Brain microvascular endothelial cell (primary cell): ENCODE results near the gene ID2.

ENCODE experiments used
- DNase-seq: peaks from one replicate; pipeline ENCODE4 v3.0.0-alpha.2; 2020
- H3K27ac ChIP-seq: fragments of 250-450 bp; sonication (Bioruptor Pico); 2 replicates; pipeline ENCODE4 v1.5.1; 2020; ENCODE audit warnings: mild to moderate bottlenecking, moderate library complexity
- H3K27me3 ChIP-seq: fragments of 250-450 bp; sonication (Bioruptor Pico); replicated peaks from 2 replicates; pipeline ENCODE4 v1.5.1; 2020; ENCODE audit warnings: mild to moderate bottlenecking
- H3K36me3 ChIP-seq: fragments of 250-450 bp; sonication (Bioruptor Pico); replicated peaks from 2 replicates; pipeline ENCODE4 v1.5.1; 2020; ENCODE audit warnings: mild to moderate bottlenecking
- H3K4me3 ChIP-seq: 2 replicates; pipeline ENCODE4 v1.5.1; 2011; ENCODE audit warnings: low read depth, mild to moderate bottlenecking, control low read depth, low read length, moderate library complexity
- in situ Hi-C: cut with HindIII; loops from 2 replicates; pipeline ENCODE4 v1.10.0; 2017; ENCODE audit warnings: low sequenced_read_pairs, low pct_ligation_motif_present
- TF ChIP-seq, protein P1 (sequence below): IDR thresholded peaks from 2 replicates; pipeline ENCODE4 v1.5.1; 2011; ENCODE audit warnings: low read depth, mild to moderate bottlenecking, moderate library complexity, low read length, control low read depth, inconsistent platforms; ENCODE audit errors: missing control alignments

The ID2 gene

DNA sequence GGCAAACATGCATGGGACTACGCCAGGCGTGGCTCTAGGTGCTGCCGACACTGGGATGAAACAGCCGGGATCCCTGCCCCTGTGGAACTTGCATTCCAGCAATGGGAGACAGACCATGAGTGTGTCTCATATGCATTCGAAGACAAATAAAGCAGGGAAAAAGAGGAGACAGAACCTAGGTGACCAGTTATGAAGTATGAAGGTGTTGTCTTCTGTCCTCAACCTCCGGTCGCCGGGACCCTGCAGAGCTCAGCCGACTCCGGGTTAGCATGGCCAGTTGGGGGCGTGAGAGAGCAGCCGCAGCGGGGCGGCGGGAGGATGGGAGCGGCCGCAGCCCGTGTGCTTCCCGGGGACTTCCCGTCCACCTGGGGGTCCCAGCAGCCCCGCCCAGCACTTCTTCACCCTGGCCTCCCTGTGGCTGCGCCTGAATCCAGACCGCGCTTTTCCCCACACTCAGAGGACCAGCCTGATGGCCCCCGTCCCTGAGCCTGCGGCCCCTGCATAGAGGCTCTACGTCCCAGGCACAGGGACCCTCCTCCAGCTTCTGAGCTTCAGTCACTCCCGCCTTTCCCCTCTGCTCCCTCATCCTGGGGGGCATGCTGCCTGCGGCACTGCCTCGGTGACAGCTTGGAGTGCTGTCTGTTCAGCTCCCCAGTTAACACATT is 11.4 kb downstream of the ID2 start:
- DNase-seq = no peak
- peak overlapping the region; percentile 36 for H3K4me3 ChIP-seq
- no peaks in the 10 kb centered on the region for H3K36me3 ChIP-seq
- TF ChIP-seq, protein P1, sequence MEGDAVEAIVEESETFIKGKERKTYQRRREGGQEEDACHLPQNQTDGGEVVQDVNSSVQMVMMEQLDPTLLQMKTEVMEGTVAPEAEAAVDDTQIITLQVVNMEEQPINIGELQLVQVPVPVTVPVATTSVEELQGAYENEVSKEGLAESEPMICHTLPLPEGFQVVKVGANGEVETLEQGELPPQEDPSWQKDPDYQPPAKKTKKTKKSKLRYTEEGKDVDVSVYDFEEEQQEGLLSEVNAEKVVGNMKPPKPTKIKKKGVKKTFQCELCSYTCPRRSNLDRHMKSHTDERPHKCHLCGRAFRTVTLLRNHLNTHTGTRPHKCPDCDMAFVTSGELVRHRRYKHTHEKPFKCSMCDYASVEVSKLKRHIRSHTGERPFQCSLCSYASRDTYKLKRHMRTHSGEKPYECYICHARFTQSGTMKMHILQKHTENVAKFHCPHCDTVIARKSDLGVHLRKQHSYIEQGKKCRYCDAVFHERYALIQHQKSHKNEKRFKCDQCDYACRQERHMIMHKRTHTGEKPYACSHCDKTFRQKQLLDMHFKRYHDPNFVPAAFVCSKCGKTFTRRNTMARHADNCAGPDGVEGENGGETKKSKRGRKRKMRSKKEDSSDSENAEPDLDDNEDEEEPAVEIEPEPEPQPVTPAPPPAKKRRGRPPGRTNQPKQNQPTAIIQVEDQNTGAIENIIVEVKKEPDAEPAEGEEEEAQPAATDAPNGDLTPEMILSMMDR = peak; percentile 82
- H3K27ac ChIP-seq = no peak overlapping the region
- no peaks in the 10 kb centered on the region for H3K27me3 ChIP-seq
- in situ Hi-C loops = no loop called here

DNA sequence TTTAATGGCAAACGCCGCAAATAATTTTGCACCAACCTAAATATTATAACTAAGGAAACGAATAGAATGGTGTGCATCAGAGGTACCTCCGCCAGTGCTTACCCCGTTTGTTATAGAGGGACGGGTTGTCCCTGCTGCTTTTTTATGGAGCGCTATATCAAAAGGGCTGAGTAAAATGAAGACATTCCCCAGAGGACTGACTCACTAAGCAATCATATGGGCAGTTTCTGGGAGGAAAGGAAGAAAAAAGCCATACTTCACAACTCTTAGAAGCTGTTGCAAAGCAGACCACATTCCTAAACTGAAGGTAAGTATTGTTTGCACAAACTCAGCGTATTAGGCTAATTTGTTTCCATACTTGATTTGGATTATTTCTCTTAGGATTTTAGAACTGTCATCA is 12.9 kb downstream of the ID2 start:
- DNase-seq = no peak
- Histone ChIP-seq H3K36me3 (no peaks in the 10 kb centered on the region), H3K27ac (no peak overlapping the region), H3K27me3 (no peaks in the 10 kb centered on the region), H3K4me3 (no peak overlapping the region)
- in situ Hi-C loops = no loop called here
- TF ChIP-seq, protein P1 = no peak

GRCh38 chr2:8697190-8697589 is 15.3 kb downstream of the ID2 start:
- in situ Hi-C loops = no loop called here
- Histone ChIP-seq H3K36me3 (no peaks in the 10 kb centered on the region), H3K4me3 (no peak overlapping the region), H3K27me3 (no peaks in the 10 kb centered on the region), H3K27ac (no peak overlapping the region)
- no peak for DNase-seq
- TF ChIP-seq, protein P1 = no peak

DNA sequence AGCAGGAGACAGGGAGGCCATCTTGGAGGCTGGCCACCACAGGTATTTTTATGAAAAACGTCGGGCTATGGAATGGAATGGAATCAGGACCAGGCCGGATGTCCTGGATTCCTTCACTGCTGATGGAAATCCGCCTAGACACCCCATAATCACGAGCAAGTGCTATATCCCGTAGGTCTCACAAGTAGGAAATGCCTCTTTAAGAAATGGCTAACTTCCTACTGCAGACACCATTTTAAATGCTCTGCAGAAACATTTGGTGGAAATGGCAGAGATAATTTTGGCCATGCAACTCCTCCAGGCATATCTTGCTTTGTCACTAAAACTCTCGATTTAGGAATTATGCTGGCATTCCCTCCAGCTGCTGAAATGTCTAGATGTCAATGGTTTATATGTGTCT is 18.0 kb downstream of the ID2 start:
- Histone ChIP-seq H3K27ac (no peak overlapping the region), H3K27me3 (no peaks in the 10 kb centered on the region), H3K36me3 (no peaks in the 10 kb centered on the region), H3K4me3 (no peak overlapping the region)
- TF ChIP-seq, protein P1 = no peak
- no peak for DNase-seq
- in situ Hi-C loops = no loop called here

GRCh38 chr2:8701681-8702379 is 20.0 kb downstream of the ID2 start:
- TF ChIP-seq, protein P1 = no peak

GRCh38 chr2:8704906-8705305 is 23.1 kb downstream of the ID2 start:
- in situ Hi-C loops = no loop called here
- TF ChIP-seq, protein P1 = no peak

More at GRCh38 chr2:8701681-8702379, 20.0 kb downstream of the ID2 start:
- Histone ChIP-seq H3K27ac (no peak overlapping the region), H3K4me3 (no peak overlapping the region), H3K36me3 (no peaks in the 10 kb centered on the region), H3K27me3 (no peaks in the 10 kb centered on the region)
- no peak for DNase-seq
- in situ Hi-C loops = no loop called here

More at GRCh38 chr2:8704906-8705305, 23.1 kb downstream of the ID2 start:
- no peaks in the 10 kb centered on the region for H3K36me3 ChIP-seq
- no peak for DNase-seq
- H3K4me3 ChIP-seq = no peak overlapping the region
- no peak overlapping the region for H3K27ac ChIP-seq
- H3K27me3 ChIP-seq = no peaks in the 10 kb centered on the region
